GM19043 (cell line): ENCODE data around the gene CARD11.

ENCODE experiments used
- ATAC-seq: cut with Tn5 transposase; IDR thresholded peaks from one replicate; pipeline ENCODE4 v1.9.1; 2021; ENCODE audit warnings: low read depth; ENCODE audit not compliant: unreplicated experiment

The CARD11 gene

GRCh38 chr7:2883101-2883500 lies 160.6 kb downstream of the CARD11 start:
- no peak for ATAC-seq

- no peak for ATAC-seq
Measured at GRCh38 chr7:2882111-2882510, 161.6 kb downstream of the CARD11 start.

DNA sequence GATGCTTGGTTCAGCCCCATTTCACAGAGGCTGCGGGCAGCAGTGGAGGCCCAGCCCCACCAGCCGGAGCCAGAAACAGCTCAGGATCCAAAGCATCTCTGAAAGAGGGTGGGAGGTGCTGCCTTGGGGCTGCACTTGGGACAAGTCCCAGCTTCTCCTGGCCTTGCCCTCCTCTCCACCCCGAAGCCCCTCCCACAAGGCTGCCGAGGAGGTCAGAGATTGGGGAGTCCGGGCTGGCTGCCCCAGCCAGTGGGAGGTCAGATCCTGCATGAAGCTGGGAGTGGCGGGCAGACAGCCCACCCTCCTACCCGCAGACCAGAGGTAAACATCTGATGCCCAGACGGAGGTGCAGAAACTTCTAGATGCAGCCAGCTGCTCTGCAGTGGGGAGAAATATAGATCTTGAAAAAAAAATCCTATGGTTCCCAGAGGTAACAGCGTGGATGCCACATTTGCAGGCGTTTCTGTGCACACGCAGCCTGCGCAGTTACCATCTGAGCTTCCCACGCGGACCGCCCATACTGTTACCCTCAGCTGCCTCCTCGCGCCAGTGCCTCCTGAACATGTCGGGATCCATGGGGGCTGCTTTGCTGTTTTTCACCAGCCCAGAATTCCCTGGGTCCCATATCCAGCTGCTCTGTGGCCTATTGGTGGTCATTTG lies 162.7 kb downstream of the CARD11 start:
- no peak for ATAC-seq

- ATAC-seq = no peak
Measured at GRCh38 chr7:2880051-2880450, 163.6 kb downstream of the CARD11 start.

DNA sequence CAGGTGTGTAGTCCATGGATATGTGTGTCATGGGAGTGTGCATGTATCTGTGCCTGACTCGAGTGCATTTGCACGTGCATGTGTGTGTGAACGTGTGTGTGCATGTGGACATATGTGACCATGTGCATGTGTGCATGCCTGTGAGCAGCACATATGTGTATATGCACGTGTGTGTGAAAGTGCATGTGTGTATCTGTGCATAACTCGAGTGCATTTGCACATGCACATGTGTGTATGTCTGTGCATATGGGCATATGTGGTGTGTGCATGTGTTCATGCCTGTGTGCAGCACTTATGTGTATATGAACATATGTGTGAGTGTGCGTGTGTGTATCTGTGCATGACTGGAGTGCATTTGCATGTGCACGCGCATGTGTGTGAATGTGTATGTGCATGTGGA lies 164.3 kb downstream of the CARD11 start:
- no peak for ATAC-seq

DNA sequence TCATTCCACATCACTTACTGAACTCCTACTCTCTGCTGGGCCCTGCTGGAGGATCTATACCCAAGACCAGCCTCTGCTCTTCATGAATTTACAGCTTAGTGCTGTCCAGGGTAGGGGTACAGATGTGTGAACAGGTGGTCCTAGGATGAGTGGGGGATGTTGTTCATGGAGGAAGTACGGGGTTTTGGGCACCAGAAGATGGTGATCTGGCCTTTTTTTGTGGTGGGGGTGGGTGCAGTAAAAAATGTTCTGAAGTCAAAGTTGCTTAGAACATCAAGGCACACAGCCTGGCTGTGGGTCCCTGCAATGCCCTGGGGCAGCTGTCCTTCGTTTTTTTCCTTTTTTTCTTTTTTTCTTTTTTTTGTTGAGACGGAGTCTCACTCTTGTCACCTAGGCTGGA lies 165.4 kb downstream of the CARD11 start:
- no peak for ATAC-seq

DNA sequence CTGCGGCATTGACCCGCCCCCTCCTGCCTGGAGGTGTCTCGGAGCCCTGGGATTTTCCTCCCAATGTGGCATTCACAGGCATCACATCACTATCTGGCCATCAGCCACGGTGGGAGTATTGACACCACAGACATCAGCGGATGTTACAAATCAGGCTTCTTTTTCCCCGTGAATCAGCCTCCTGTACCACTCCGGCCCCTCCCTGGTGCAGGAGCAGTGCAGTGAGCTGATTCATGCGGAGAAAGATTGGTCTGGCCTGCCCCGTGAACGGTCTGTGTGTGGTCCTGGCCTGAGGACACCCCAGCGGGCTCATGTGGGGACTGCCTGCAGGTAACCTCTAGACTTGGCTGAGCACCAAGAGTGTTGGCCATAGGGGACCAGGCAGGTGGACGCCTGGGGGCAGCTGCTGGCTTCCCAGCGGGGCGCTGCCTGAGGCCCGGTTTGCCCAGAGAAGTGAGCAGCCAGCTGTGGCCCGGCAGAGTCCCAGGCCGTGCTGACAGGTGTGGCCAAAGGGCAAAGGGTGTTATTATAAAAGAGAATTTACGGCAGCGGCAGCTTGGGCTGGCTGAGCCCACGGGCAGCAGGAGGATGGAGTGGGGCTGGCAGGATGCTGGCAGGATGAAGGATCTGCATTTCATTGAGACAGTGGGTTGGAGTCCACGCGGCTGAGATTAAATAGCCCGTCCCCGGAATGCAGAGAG lies 167.5 kb downstream of the CARD11 start:
- no peak for ATAC-seq

GRCh38 chr7:2873686-2874551 lies 169.7 kb downstream of the CARD11 start:
- no peak for ATAC-seq

DNA sequence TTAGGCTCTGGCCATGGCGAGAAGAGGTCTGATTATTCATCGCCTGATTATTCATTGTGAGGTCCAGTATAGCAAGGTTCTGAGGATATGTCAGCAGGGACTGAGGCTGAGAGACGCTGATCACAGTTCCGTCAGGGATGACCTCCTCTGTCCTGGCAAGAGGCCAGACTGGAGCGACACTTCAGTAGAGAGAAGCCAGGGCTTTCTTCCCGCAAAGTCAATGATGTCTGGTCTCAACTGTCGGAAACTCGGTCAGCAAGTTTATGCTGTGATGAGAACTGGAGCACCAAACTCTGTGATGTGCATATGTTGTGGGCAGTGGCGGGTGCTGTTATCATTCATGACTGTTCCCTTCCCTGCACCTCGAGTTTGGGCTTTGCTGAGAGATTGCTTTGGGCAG lies 170.5 kb downstream of the CARD11 start:
- ATAC-seq = no peak

DNA sequence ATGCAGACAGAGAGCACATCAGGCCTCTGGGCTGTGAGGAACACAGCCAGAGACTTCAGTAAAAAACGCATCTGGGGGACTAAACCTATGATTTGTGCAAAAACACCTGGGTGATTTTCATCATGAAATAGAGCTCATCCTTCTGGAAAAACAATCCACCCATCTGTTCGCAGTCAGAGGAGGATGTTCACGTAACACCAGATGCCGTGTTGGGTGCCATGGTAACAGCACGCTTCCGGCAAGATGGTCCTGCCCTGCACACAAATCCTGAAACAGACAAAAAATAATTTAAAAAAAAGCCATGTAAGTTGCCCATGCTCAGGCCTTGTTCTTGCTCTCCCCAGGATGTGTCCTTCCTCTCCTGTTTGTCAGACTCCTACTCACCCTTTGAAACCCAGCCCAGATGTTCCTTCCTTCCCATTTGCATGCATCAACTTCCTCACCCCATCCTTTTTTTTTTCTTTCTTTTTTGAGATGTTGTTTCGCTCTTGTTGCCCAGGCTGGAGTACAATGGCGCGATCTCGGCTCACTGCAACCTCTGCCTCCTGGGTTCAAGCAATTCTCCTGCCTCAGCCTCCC lies 171.3 kb downstream of the CARD11 start:
- ATAC-seq = no peak

- ATAC-seq = no peak
Measured at GRCh38 chr7:2870471-2870931, 173.2 kb downstream of the CARD11 start.

DNA sequence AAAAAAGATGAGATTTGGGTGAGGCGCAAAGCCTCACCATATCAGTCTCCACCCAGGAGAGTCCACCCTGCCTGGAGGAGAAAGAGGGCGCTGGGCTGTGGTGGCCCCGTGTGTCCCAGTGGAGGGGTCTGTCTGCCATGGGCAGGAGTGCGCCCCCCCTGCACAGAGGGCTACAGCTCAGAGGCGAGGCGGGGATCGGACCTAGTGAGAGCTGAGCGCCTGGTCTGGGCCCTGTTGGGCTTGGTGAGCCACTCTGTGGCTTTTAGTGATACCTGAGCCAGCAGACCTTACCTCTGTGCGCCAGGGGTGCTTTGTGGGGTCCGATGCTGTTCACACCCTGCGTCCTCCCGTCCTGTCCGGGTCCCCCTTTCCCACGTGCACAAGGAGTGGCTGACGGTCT lies 173.7 kb downstream of the CARD11 start:
- ATAC-seq = no peak

DNA sequence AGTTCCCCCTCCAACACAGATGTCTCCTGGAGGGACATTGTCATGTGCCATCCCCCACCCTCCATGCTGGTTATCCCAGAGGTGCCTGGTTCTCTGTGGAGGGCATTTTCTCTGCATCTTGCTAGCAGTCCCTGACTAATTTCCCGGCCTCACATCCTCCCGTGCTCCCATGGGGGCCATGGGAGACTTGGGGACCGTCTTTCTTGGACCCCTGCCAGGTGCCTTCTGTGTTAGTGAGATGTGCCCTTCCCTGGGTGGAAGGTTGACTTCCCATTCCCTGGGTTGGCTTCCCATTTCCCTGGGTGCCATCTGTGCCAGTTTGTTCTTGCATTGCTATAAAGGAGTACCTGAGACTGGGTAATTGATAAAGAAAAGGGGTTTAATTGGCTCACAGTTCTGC lies 177.1 kb downstream of the CARD11 start:
- ATAC-seq = no peak

- no peak for ATAC-seq
Measured at GRCh38 chr7:2864999-2865670, 178.5 kb downstream of the CARD11 start.

- no peak for ATAC-seq
Measured at GRCh38 chr7:2864204-2864985, 179.3 kb downstream of the CARD11 start.

DNA sequence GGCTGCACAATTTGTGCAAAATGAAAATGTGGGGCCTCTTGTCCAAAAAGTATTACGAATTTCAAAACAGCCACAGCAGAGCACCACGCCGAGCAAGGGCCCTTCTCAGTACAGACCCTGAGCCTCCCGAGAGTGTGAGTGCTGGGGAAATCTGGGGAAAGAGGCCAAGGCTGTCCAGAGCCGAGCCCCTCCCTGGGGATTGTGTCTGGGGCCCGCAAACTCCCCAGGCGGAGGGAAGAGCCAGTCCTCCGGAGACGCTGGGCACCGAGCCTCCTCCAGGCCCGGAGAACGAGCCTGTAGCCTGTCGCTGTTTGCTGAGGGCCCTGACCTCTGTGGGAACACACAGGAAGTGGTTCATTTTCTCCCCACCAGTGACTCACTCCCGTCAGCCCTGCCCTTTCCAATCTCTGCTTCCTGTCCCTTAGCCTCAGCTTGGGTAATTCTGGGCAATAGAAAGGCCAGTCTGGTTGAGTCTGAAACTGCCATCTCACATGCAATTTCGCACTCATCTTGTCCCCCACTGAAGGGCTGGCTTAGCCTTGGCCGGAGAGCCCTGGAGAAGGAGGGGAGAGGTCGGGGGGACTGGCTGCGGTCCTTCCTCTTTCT lies 180.1 kb downstream of the CARD11 start:
- peak; percentile 98 for ATAC-seq

DNA sequence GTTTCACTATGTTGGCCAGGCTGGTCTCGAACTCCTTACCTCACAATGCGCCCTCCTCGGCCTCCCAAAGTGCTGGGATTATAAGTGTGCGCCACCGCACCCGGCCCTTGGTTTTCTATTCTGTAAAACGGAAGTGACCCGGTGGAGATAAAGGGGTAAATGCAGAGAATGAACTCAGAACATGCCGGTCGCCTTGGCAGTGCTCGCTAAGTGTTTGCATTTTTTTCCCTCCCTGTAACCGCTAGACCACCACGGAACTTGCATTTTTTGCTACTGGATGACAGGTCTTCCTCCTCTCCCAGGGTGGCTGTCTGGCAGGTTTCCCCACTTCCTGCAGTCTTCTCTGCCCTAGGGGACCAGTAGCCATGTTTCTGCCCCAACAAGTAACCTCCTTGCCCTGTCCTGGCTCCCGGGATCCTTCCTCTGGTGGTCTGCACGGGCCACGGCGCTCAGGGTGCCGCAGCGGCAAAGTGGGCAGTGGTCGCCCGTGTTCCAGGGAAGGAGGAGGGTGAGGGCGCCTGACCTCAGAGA lies 180.8 kb downstream of the CARD11 start:
- no peak for ATAC-seq

DNA sequence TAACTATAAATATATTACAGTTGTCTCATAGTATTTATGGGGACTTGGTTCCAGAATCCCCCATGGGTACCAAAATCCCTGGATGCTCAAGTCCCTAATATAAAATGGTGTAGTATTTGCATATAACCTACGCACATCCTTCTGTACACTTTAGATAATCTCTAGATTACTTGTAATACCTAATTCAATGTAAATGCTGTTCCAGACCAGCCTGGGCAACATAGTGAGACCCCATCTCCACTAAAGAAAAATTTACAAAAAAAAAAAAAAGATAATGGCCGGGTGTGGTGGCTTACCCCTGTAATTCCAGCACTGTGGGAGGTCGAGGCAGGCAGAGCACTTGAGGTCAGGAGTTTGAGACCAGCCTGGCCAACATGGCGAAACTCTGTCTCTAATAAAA lies 182.2 kb downstream of the CARD11 start:
- ATAC-seq = no peak

GRCh38 chr7:2860627-2861133 lies 183.0 kb downstream of the CARD11 start:
- no peak for ATAC-seq
